Fibroblast of peridontal ligament (primary cell): ENCODE results near the gene ADCK2.
"Not testable (repeated sequence)": the region's sequence is repeated elsewhere in the genome, so short reads cannot be mapped to it uniquely, and the experiment has no call there.

Experiments used
- DNase-seq: peaks from one replicate; pipeline ENCODE4 v3.0.0-alpha.2; 2010; ENCODE audit errors: extremely low read depth

Gene ADCK2

DNA sequence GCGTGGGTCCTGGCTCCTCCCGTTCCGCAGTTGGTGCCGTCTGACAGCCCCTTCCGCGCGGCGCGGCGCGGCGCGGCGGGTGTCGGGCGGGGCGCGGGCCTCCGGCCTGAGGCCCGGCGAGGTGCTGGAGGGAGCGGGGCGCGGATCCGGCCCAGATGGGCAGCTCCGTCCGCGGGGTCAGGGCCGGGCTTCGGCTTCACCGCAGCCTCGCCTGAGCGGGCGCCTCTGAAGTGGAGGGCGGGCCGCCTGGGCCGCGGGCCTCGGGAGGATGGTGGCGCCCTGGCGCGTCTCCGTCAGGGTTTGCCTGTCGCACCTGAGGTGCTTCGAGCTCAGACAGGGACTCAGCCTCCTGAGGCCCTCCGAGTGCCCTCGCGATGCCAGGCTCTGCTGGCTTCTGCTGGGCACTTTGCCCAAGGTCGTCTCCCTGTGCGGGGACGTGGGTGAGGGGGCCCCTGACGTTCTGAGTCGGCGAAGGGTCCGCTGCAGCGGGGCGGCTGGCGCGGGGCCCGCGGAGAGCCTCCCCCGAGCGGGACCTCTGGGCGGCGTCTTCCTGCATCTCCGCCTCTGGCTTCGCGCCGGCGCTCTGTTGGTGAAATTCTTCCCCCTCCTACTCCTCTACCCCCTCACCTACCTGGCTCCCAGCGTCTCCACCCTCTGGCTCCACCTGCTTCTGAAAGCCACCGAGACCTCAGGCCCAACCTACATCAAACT lies 473 bp downstream of the ADCK2 start:
- DNase-seq: no peak

DNA sequence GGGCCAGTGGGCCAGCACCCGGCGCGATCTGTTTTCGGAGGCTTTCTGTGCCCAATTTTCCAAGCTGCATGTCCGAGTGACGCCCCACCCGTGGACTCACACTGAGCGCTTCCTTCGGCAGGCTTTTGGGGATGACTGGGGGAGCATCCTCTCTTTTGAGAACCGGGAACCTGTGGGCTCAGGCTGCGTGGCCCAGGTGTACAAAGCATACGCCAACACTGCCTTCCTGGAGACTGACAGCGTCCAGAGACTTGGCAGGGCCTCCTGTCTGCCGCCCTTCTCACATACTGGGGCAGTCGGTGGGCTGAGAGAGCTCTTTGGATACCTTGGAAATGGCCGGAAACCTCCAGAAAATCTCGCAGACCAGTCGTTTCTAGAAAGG lies 1.0 kb downstream of the ADCK2 start:
- peak; percentile 12 for DNase-seq

DNA sequence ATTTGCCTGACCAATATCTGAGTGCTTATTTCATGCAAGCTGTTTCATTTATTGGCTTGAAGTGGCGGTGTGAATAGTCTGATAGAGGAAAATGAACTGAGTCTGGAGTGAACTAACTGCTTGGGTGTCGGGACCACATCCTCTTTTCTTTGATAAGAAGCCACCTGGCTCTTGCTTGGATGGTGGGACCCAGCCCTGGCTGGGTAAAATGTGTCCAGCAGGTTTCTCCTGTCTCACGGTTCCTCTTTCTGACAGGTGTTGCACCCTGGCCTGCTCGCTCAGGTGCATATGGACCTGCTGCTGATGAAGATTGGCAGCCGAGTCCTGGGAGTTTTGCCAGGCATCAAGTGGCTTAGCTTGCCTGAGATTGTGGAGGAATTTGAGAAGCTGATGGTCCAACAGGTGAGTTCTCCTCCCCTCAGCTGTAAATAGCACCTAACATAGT lies 1.6 kb downstream of the ADCK2 start:
- no peak for DNase-seq

DNA sequence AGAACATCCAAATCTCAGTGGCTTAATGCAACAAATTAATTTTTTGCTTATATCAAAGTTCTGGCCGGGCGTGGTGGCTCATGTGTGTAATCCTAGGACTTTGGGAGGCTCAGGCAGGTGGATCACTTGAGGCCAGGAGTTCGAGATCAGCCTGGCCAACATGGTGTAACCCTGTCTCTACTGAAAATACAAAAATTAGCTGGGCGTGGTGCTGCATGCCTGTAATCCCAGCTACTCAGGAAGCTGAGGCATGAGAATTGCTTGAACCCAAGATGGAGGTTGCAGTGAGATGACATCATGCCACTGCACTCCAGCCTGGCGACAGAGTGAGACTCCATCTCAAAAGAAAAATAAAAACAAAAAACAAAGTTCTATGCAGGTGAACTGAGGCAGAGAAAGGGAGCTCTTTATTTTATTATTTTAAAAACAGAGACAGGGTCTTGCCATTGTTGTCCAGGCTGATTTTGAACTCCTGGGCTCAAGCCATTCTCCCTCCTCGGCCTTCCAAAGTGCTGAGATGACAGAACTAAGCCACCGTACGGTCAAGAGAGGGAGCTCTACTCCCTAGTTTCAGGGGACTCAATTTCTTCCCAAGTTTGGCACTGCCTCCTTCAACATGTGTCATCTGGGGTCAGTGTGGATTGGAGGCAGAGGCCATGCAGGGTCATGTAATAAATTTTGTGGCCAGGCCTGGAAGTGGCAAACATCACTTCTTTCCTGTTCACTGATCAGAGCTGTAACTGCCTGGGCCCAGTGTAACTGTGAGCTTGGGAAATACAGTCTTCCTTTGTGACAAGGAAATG lies 2.4 kb downstream of the ADCK2 start:
- peak; percentile 70 for DNase-seq

DNA sequence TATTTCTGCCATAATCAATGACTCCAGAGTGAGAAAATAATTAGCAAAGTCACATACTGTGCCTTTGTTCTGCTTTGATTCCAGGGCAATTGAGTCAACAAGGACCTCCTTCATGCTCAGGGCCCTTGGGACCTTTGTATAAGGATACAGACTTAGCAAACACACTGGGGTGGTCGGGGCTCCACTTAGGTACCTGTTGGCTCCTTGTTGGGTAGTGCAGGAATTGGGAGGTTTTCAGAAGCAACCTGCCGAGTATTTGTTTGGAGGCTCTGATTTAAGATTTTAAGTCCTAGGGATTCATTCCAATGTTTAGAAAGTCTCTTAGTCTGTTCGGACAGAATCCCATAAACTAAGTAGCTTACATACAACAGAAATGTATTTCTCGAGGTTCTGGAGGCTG lies 3.0 kb downstream of the ADCK2 start:
- DNase-seq: no peak

DNA sequence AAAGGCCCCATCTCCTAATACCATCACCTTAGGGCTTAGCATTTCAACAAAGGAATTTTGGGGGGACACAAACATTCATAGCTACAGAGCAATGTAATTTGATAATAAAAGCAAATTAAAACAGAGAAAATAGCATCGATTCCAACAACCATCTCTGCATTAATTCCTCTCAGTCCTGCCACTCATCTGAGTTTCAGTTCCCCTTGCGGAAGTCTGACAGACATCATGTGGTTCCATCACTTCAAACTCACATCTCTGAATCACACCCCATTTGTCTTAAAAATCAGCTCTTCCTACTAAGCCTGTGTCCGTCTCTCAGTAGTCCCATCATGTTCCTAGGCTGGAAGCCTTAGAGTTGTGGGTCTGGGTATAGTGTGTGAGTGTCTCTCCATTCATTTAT lies 3.6 kb downstream of the ADCK2 start:
- DNase-seq: no peak

DNA sequence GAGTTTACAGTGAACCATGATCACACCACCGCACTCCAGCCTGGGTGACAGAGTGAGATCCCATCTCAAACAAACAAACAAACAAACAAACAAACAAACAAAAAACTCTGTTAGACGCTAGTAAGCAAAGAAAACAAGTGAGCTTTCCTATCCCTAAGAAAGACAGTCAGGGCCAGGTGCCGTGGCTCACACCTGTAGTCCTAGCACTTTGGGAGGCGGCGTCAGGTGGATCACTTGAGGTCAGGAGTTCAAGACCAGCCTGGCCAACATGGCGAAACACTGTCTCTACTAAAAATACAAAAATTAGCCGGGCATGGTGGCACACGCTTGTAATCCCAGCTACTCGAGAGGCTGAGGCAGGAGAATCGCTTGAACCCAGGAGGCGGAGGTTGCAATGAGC lies 4.2 kb downstream of the ADCK2 start:
- not testable (repeated sequence) for DNase-seq

DNA sequence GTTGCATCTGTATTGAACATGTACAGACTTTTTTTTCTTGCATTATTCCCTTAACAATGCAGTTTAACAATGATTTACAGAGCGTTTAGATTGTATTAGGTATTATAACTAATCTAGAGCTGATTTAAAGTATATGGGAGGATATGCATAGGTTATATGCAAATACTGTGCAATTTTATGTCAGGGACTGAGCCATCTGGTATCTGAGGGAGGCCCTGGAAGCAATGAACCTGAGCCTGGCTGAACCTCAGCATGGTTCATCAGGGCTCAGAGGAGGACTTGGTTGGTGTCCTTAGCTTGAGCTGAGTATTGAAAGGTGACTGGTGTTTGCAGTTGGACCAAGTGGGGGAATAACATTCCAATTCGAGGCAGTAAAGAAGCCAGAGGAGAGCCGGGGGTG lies 4.8 kb downstream of the ADCK2 start:
- no peak for DNase-seq

DNA sequence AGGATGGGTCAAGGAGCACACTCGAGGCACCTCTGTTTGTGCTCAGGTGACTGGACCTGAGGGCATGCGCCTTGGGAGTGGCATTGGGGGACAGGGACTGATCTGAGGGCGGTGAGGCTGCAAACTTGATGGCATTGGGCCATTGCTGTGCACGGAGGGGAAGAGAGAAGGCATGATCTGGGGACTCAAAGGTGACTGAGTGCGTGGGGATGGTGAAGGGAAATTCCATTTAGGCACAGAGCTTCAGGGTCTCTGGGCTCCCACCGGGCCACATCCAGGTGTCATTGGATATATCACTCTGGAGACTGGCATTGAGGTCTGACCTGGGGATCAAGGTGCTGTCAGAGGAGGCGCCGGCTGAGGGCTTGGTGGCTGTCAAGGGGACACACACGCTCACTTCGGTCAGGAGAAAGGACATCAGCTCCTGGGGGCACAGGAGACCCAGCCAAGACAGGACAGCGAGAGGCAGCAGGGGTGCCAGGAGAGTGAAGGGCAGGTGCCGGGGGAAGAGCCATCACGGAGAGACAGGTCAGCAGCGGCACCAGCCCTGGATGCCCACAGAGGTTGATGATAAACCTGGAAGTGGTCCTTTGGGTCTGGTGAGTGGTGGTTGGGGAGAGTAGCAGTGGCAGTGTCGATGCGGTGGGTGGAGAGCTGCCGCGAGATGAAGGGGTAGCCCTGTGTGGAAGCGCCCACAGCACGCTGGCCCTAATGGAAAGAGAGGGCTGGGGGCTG lies 5.5 kb downstream of the ADCK2 start:
- DNase-seq: no peak

DNA sequence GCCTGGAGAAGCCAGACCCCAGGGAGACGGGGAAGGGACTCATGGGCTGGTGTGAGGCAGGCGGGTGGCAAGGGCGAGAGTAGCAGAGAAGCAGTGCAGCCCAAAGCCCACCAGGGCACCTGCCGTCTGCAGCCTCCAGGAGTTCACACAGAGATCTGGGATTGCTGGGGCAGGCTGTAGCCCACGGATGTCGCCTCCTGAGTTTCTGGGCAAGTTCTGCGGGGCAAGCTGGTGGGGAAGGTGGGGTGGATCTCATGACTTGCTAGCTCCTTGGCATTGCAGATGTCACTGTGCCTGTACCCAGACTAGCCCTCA lies 6.0 kb downstream of the ADCK2 start:
- no peak for DNase-seq

DNA sequence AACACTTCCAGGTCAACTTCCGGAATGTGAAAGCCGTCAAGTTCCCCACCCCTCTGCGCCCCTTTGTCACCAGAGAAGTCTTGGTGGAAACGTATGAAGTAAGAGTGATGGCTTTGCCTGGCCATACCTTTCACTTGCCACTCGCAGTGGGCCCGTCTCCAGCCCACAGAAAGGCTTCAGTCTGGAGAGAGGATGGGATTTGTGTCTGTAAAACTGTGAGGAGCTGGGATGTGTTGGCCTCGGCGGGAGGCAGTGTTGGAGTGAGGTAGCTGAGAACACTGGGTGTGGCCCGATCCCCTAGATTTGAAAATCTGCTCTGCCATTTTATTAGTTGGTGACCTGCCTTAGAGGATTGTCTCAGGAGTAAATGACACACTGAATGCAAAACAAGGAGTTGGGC lies 6.4 kb downstream of the ADCK2 start:
- no peak for DNase-seq

DNA sequence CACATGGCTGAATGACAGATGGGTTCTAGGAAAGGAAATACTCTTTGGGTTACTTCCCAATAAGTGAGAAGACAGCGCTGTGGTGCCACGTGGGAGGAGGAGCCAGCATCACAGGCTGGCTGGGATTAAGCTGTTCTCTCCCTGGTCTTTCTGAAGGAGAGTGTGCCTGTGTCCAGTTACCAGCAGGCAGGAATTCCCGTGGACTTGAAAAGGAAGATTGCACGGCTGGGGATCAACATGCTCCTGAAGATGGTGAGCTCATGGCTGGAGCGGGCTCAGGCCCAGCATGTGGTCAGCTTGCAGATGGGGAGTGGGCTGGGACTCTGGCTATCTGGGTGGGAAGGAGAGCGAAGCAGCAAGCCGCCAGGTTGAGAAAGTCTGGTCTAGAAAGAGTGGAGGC lies 8.1 kb downstream of the ADCK2 start:
- DNase-seq: no peak

DNA sequence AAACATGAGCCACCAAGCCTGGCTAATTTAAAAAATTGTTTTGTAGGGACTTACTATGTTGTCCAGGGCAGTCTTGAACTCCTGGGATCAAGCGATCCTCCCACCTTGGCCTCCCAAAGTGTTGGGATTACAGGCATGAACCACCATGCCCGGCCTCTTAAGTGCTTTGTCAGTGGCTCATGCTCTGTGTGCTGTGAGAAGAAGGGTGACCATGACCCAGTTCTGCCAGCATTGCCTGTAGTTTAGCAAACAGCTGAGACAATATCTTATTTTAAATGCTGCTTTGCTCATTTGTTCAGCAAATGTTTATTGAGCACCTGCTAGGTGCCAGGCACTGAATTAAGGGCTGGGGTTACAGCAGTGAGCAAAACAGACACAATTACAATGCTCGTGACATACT lies 9.0 kb downstream of the ADCK2 start:
- DNase-seq: no peak

DNA sequence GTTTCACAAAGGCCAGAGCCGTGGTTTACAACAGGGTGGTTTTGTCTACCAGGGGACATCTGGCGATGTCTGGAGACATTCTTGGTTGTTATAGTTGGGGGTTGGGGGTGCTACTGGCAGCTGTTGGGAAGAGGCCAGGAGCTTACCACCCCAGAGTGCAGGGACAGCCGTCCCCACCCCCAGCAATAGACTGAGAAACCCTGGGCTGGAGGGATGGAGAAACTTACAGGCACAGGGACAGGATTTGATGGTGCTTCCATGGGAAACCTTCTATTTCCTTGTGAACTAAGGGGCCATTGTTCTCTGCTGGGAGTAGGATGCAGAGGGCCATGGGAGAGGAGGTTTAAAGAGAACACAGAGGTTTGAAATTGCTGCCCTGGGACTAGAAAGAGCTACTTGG lies 10.9 kb downstream of the ADCK2 start:
- no peak for DNase-seq

DNA sequence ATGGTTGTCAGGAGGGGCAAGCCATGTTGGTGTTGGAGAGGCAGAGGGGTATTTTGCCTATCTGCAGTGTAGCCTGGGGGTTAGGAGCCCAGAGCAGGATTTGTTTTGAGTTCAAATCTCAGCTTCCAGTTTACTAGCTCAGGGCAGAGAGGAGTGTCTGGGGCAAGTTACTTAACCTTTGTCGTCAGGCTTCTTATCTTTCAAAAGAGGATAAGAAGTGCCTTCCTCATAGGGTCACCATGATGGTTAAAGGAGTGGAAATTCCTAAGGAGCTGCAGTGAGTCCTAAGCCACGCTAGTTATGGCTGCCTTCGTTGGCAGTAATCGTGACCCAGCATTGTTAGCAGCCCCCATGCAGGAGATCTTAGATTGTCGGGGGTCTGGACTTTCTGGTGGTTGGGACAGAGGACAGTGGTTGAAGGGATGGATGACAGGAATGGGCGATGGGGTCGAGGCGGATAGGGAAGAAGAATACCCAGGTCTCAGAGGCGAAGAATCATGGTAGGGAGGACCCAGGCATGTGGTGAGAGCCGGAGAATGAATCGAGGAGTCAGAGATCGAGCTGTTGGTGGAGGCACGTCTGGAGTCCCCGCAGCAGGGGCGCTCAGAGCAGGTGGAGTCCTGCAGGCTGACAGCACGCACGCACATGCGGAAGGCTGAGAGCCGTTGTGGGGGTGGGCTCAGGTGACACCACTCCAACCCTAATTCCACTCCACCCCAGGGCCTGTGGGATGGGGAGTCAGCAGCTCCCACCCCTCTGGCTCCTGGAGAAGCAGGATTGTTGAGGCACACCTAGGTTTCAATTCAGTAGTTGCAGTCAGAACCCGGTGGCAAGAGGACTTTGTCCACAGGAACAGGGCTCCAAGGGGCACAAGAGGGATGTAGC lies 11.6 kb downstream of the ADCK2 start:
- no peak for DNase-seq

DNA sequence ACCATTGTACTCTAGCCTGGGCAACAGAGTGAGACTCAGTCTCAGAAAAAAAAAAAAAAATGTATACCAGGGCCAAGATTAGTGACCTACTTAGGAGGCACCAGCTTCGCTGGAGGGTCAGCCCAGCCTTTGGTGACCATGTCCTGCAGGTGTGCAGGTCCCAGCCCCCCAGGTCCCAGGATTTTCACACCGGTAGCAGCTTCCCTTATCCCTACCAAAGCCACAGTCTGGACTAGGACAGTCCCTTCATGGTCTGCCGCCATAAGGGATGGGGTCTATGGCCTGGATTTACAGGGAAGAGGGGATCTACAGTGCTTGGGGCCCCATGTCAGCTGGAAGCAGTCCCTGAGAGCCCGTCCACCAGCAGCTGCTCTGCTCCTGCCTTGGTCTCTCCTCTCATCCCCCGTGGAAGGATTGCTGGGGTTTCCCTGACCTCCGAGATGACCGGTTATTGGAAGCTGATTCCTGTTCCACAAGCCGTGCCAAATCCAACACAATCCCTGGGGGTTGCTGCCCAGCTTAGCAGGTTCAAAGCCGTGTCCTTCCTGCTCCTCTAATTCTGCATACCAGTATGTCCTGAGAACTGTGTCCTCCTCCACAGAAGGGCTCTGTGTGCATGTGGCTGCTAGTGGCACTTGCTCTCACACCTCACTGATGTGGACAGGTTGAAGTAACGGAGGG lies 12.8 kb downstream of the ADCK2 start:
- no peak for DNase-seq

DNA sequence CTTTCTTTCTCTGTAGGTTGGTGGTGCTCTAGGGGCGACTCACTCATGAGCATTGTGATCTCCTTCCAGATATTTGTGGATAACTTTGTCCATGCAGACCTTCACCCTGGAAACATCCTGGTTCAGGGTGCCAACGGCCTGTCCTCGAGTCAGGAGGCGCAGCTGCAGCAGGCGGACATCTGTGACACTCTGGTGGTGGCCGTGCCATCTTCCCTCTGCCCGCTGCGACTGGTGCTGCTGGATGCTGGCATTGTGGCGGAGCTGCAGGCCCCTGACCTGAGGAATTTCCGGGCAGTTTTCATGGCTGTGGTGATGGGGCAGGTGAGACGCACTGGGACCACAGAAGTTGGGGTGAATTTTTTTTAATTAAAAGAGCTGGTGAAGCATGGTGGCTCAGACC lies 14.2 kb downstream of the ADCK2 start:
- DNase-seq: no peak

DNA sequence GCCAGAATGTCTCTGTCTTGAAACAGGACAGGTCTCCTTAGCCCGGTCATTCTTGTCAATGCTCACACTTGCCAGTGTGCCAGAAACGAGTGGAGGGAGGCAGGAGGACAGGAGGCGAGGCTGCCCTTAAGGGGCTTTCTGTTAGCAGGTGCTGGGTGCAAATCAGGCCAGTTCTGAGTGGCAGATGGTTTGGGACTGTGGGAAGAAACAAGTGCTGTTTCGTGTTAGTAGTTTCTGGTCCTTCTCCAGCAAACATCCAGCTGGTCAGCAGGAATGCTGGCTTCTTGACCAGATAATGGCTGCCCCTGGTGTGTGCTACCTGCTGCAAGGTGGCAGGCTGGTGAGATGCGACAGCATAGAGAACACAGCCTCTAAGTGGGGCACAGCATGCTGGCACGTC lies 15.6 kb downstream of the ADCK2 start:
- no peak for DNase-seq

DNA sequence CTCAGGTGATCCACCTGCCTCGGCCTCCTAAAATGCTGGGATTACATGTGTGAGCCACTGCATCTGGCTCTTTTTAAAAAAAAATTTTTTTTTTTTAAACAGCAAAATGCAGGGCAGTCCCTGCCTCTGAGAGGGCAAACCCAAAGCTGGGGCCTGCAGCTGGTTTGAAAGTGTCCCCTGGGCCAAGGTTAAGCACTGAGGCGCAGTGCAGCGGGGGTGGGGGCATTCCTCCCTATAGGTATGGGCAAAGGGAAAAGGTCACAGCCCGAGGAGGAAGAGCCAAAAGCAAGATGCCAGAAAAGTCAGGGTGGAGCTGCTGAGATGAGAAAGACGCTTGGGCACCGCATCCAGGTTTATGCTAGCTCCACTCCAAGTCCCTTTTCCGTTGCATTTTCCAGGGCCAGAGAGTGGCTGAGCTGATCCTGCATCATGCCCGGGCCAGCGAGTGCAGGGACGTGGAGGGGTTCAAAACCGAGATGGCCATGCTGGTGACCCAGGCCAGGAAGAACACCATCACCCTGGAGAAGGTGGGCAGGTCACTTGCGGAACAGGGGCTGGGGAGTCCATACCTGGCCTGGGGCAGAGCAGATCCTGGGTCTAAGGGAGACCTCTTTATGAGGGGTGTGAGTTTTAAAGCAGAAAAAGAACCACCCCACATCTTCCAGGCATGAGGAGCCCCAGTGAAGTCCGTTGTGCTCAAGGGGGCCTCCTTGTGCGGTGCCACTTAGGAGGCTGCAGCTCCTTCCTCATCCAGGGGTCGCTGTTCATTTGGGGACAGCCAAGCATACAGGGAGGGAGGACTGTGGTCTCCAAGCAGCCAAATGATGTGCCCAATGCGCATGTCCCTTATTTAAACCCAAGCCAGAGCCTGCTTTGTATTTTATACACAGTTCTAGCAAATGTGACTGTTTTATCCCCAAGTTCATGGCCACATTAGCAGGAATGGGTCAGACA lies 16.7 kb downstream of the ADCK2 start:
- DNase-seq: no peak

DNA sequence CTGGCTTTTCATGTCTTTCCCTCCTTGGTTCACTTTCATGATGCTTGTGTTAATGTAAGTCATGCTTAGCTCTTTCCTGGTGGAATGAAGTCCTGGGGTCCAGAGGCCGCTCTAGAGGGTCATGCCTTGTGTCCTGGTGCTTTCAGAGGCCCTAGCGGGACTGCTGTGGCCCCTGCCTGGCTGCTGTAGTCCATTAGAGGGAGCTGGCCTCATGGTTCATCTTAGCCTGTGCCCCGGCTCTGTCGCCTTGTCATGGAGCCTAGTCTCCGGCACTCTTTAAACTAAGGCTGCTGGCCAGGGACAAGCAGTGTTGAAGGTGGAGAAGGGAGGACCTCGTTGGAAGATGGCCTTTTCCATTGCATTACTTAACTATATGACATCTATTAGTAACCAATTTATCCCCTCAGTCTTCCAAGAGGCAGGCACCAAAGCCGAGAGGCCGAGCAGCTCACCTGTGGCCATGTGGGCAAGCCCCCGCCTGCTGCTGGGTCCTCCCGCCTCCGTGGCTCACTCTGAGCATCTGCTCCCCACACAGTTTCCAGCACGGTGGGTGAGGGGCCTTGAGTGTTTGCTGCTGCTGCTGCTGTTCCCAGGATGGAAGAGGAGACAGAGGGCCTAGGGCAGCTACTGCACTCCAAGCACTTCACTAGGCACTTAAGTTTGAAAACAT lies 18.8 kb downstream of the ADCK2 start:
- no peak for DNase-seq
